ENCODE data around the gene SLC25A12. TPM values are rescaled to one million over a fixed set of nuclear protein-coding genes. Genes with fewer than 3 reads are reported as not detected.

Gene SLC25A12
- total and polyA plus RNA-seq, 9 of the 15 experiments (the other 6 are each of a cell fraction or from before 2014, with no cell fraction given) = 13.5 to 36.5 (median 21.7) TPM

DNA sequence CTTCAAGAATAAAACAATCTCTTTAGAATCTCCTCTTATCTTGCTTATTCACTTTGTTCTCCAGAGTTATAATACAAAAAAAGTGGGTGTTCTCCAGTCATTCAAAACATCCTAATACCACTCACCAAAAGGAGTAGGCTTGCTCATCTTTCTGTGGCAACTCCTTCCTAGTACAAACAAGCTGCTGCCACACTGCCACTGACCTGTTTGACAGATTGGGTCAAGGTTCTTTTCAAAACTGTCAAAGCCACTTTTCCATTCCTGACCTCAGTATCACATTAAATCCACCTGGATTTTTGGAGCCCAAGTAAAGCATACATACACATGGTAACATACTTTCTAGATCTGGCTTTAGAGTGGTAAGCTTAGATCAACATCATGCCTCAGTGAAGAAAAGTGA is 59.8 kb downstream of the SLC25A12 start:
- intact Hi-C loops (cut with micrococcal nuclease) (no loop called here), in situ Hi-C loops (cut with MboI) (no loop called here)
- H3K27ac ChIP-seq (ENCODE audit: extremely low read depth, low read depth, low read length) = no peak overlapping the region
- ChIA-PET POLR2A (interaction anchor here (0.8 kb wide), 1 partner anchor 9 kb away, joined by 3 read pairs; no protein-coding TSS in a partner anchor), CTCF (ENCODE audit: low intra/inter-chr PET ratio) (no interaction called here)
- no peak overlapping the region for H2AFZ ChIP-seq (ENCODE audit: low read depth, low read length)
- BruUV-seq (replicated peaks) = no TSS peak
- no peaks in the 10 kb centered on the region for H4K20me1 ChIP-seq (replicated peaks; ENCODE audit: control insufficient read depth, insufficient read depth, low read length)
- no peaks in the 10 kb centered on the region for H3K9me1 ChIP-seq (ENCODE audit: control insufficient read depth, insufficient read depth, low read length)
- H3K79me2 ChIP-seq (ENCODE audit: control insufficient read depth, insufficient read depth, low read length) = no peaks in the 10 kb centered on the region
- H3K4me3 ChIP-seq = no peak overlapping the region
- no peaks in the 10 kb centered on the region for H3K27me3 ChIP-seq (ENCODE audit: control insufficient read depth in 2 of 2, insufficient read depth in 2 of 2, low read length in 2 of 2)
- no peak overlapping the region for H3K9ac ChIP-seq (ENCODE audit: insufficient read depth in 1 of 2, low read depth in 2 of 2, low read length in 2 of 2)
- H3K36me3 ChIP-seq (ENCODE audit: control insufficient read depth, insufficient read depth, low read length) = peaks cover 54% of the 10 kb centered on the region
- H3K4me2 ChIP-seq (ENCODE audit: insufficient read depth, low read length) = no peak overlapping the region
- no peaks in the 10 kb centered on the region for H3K4me1 ChIP-seq (replicated peaks in 1 of 2; ENCODE audit: control insufficient read depth in 2 of 2, insufficient read depth in 2 of 2, low read length in 2 of 2)
- FAIRE-seq = no peak
- H3K9me3 ChIP-seq (replicated peaks; ENCODE audit: control insufficient read depth, insufficient read depth, low read depth, low read length) = no peaks in the 10 kb centered on the region
- no peak for DNase-seq (ENCODE audit: extremely low read depth in 1 of 4, low spot score in 3 of 4)
- ATAC-seq = no peak
- TF ChIP-seq ZNF696 (CRISPR knock-in tag; conservative IDR thresholded peaks at IDR 0.05) (no peak), RBM22 (IDR thresholded peaks at IDR 0.05; ENCODE audit: low read depth, low read length, poor library complexity, severe bottlenecking) (no peak), ZNF165 (CRISPR knock-in tag; IDR thresholded peaks at IDR 0.05; ENCODE audit: borderline replicate concordance) (no peak), ZNF57 (CRISPR knock-in tag; IDR thresholded peaks at IDR 0.05) (no peak), REST (IDR thresholded peaks at IDR 0.05; ENCODE audit: borderline replicate concordance) (no peak), REST (CRISPR knock-in tag; IDR thresholded peaks at IDR 0.05; ENCODE audit: low read depth) (no peak), KAT8 (IDR thresholded peaks at IDR 0.05; ENCODE audit: low read depth) (no peak), BCLAF1 (IDR thresholded peaks at IDR 0.05; ENCODE audit: borderline replicate concordance in 1 of 2, control insufficient read depth in 1 of 2, low read depth in 2 of 2, low read length in 1 of 2) (no peak), ZNF347 (CRISPR knock-in tag; IDR thresholded peaks at IDR 0.05; ENCODE audit: low read depth) (no peak), SUPT5H (IDR thresholded peaks at IDR 0.05) (no peak), ZNF586 (CRISPR knock-in tag; conservative IDR thresholded peaks at IDR 0.05) (no peak), RNF2 (IDR thresholded peaks at IDR 0.05) (no peak), ZNF384 (IDR thresholded peaks at IDR 0.05; ENCODE audit: low read depth, low read length) (no peak), FOS (IDR thresholded peaks at IDR 0.05; ENCODE audit: extremely low read depth, insufficient read length) (no peak)

Data from K562 (cell line).